WI38 (cell line): Measurements from ENCODE around the gene DIPK2A.

Experiments
- H3K4me3 ChIP-seq: 2 replicates; pipeline ENCODE4 v1.5.1; 2011; ENCODE audit warnings: low read depth, mild to moderate bottlenecking, control low read depth, low read length
- TF ChIP-seq, protein P1 (sequence below): IDR thresholded peaks from 2 replicates; pipeline ENCODE4 v1.5.1; 2012; ENCODE audit warnings: low read depth, mild to moderate bottlenecking, control low read depth, low read length

The DIPK2A gene

DNA sequence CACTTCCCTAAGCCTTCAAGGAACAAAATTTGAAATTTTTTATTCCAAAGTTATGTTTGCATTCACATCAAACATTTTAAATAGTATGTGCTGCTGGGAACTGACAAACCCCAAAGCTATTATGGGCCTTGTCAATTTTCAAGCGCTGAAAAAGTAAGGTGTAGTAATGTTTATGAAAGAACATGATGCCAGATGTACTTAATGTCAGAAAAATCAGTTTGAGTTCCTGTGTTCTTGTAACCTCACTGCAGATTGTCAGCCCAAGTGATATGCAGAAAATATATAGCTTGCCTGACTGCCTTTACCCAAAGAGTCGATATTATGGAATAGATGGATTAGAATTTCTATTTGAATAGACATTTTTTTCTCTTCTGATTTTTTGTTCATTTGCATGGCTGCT, 20.8 kb upstream of the DIPK2A start:
- no peak overlapping the region for H3K4me3 ChIP-seq
- TF ChIP-seq, protein P1, sequence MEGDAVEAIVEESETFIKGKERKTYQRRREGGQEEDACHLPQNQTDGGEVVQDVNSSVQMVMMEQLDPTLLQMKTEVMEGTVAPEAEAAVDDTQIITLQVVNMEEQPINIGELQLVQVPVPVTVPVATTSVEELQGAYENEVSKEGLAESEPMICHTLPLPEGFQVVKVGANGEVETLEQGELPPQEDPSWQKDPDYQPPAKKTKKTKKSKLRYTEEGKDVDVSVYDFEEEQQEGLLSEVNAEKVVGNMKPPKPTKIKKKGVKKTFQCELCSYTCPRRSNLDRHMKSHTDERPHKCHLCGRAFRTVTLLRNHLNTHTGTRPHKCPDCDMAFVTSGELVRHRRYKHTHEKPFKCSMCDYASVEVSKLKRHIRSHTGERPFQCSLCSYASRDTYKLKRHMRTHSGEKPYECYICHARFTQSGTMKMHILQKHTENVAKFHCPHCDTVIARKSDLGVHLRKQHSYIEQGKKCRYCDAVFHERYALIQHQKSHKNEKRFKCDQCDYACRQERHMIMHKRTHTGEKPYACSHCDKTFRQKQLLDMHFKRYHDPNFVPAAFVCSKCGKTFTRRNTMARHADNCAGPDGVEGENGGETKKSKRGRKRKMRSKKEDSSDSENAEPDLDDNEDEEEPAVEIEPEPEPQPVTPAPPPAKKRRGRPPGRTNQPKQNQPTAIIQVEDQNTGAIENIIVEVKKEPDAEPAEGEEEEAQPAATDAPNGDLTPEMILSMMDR: no peak

DNA sequence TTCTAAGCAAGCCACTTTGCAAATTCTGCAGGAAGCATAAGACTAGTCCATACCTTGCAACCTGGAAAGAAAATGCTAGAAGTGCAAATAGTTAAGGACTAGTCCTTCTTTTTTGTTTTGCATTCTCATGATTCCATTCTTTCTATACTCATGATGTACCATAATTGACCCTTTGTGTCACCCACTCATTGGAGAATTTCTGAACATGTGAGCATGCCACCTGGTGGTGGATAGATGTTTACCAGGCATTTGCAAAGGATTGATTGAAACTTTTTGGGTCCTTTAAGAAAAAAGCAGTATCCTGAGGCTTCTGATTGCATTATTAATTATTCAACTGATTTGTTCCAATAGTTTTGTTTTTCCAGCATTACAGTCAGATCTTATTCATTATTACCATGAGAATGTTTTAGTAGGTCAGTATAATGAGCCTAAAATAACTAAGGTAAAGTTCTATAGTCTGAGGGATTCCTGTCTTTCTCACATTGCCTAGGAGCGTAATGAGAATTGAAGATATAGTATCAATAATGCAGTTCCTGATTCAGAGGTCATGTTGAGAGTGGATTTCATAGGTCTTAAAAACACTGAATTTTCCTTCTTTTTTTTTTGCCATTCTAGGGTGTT, 20.2 kb upstream of the DIPK2A start:
- TF ChIP-seq, protein P1: peak; percentile 27; the same call in 1 of the 2 replicates
- no peak overlapping the region for H3K4me3 ChIP-seq

DNA sequence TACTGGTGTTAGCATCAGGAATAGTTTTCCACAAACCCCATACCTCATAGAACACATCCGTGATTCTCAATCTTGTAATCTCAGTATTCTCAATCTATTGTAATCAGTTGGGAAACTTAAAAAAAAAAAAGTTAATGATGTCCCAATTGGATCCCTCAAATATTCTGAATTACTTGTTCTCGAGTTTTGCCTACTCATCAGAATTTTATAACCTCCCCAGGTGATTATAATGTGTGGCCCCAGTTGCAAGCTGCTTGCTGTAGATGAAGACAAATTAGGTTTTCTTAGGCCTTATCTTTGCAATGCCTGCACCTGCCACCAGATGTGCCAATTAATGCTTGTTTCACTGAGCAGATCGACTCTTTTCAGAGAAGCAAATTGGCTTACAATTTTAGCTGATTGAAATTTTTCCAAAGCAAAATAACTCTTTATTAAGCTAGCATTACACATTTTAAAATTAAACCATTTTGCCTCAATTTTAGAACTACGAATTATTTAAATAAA, 19.0 kb upstream of the DIPK2A start:
- no peak overlapping the region for H3K4me3 ChIP-seq
- TF ChIP-seq, protein P1: no peak

DNA sequence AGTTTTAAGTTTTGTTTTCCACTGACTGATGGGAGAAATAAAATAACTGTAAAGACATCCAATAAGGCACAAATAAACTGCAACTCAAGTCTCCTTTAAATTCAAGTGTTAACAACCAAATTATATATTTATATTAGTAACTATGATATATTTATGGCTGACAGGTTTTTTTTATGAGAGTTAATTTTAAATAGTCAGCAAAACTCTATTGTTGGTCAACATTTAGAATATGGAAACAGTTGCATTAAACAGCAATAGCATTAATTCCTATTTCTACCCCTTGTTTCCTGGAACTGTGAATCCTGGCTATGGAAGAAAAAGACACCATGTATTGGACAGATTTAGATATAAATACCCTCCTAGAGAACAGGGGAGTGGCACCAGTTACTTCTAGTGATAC, 16.5 kb upstream of the DIPK2A start:
- no peak overlapping the region for H3K4me3 ChIP-seq
- TF ChIP-seq, protein P1: no peak

DNA sequence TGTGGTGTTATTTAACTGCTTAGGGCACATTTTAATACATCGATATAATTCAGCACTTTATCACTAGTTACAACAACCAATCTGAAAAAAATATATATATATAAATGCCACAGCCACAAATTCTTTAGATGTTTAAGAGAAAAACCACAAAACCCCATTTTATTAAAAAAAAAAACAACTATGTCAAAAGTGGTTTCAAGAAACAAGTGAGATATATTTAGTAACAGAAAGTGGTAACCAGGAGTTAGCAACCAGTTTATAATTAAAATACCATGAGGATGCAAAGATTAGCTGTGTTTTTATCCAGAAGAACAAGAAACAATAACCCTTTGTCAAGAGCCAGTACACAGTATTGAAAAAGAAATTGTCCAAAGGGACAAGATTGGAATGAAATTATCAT, 14.8 kb upstream of the DIPK2A start:
- TF ChIP-seq, protein P1: no peak
- H3K4me3 ChIP-seq: no peak overlapping the region

DNA sequence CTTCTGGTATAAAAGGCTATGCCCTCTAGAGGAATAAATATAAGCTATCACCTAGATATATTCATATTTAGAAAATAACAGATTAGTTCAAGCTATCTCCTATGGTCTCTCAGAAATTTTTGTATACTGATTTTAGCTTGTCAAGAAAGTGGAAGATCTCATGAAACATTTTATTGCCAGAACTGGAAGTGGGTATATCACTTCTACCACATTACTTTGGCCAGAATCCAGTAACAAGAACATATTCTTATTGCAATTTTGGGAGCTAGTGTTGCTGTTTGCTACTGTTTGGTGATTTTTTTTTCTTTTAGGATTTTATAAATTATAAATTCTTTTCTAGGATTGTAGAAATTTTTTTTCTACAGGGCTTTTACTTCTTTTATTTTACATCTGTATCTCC, 14.2 kb upstream of the DIPK2A start:
- no peak overlapping the region for H3K4me3 ChIP-seq
- TF ChIP-seq, protein P1: no peak

DNA sequence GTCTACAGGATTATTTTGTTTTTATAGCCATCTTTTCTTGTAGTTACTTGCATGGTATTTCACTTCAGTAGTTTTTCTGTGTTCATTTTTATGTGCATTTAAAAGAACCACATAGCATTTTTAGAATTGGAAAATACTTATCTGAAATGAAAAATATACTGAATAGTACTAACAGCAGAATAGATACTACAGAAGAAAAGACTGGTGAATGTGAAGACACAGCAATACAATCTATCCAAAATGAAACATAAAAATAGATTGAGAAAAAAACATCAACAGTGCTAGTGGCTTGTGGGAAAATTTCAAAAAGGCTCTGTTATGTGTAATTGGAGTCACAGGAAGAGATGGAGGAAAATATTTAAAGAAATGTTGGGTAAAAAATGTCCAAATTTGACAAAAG, 12.7 kb upstream of the DIPK2A start:
- TF ChIP-seq, protein P1: no peak
- no peak overlapping the region for H3K4me3 ChIP-seq
